Measurements from ENCODE around the gene ACSS2.

DNA sequence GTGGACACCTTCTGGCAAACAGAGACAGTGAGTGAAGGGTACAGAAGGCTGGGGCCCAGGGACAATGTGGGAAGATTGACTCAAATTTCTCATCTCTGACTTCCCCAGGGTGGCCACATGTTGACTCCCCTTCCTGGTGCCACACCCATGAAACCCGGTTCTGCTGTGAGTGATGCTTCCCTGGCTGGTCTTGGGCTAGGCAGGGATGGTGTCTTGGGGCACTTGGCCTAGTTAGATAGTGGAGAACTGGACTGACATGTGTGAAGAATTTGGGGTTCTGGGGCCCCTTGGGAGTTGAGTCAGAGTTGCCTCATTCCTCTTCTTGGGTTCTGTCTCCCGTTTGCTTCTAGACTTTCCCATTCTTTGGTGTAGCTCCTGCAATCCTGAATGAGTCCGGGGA is 45.0 kb downstream of the ACSS2 start:
- TF ChIP-seq, protein P1, sequence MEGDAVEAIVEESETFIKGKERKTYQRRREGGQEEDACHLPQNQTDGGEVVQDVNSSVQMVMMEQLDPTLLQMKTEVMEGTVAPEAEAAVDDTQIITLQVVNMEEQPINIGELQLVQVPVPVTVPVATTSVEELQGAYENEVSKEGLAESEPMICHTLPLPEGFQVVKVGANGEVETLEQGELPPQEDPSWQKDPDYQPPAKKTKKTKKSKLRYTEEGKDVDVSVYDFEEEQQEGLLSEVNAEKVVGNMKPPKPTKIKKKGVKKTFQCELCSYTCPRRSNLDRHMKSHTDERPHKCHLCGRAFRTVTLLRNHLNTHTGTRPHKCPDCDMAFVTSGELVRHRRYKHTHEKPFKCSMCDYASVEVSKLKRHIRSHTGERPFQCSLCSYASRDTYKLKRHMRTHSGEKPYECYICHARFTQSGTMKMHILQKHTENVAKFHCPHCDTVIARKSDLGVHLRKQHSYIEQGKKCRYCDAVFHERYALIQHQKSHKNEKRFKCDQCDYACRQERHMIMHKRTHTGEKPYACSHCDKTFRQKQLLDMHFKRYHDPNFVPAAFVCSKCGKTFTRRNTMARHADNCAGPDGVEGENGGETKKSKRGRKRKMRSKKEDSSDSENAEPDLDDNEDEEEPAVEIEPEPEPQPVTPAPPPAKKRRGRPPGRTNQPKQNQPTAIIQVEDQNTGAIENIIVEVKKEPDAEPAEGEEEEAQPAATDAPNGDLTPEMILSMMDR (IDR thresholded peaks at IDR 0.05) = no peak
- TF ChIP-seq POLR2A (IDR thresholded peaks at IDR 0.05) = no peak
